ENCODE data around the gene GPR183. TPM values are rescaled to one million over a fixed set of nuclear protein-coding genes. Genes with fewer than 3 reads are reported as not detected.

The GPR183 gene
- total and polyA plus RNA-seq, 2 donors: 22.1 to 22.8 TPM

DNA sequence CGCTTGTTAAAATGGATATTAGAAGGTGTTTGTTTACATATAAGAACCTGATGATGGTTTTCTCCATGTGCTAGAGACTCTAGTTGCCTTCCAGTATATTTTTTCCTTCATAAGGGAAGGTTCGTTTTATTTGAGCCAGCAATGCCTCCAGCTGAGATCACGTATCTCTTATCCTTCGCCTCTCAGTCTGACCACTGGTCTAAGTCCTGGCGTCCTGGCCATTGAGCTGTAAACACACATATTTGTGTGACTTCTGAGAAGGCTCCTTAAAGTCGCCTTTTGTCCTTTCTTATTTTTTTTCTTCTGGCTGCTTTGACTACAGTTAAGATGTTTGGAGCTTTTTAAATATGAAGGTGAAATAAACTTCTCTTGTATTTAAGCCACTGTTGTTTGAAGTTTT is 23.7 kb upstream of the GPR183 start:
- H3K4me3 ChIP-seq (ENCODE audit: low read depth, low read length): no peak overlapping the region
- no peak for DNase-seq (ENCODE audit: extremely low spot score)
- no peaks in the 10 kb centered on the region for H3K36me3 ChIP-seq (ENCODE audit: insufficient read depth)
- peaks cover 1% of the 10 kb centered on the region for H3K4me1 ChIP-seq (ENCODE audit: insufficient read depth)
- H3K27ac ChIP-seq (ENCODE audit: low read depth): no peak overlapping the region
- 60% methylated on average over 6 of the region's 6 CpGs for WGBS

GRCh38 chr13:99329477-99329876 is 22.3 kb upstream of the GPR183 start:
- Histone ChIP-seq H3K36me3 (ENCODE audit: insufficient read depth) (no peaks in the 10 kb centered on the region), H3K27ac (ENCODE audit: low read depth) (no peak overlapping the region), H3K4me1 (ENCODE audit: insufficient read depth) (peaks cover 1% of the 10 kb centered on the region), H3K4me3 (ENCODE audit: low read depth, low read length) (no peak overlapping the region)
- no peak for DNase-seq (ENCODE audit: extremely low spot score)
- WGBS: 48% methylated on average over 1 of the region's 1 CpG

- peaks cover 1% of the 10 kb centered on the region for H3K4me1 ChIP-seq (ENCODE audit: insufficient read depth)
- H3K27ac ChIP-seq (ENCODE audit: low read depth): no peak overlapping the region
- H3K36me3 ChIP-seq (ENCODE audit: insufficient read depth): no peaks in the 10 kb centered on the region
- DNase-seq (ENCODE audit: extremely low spot score): no peak
- H3K4me3 ChIP-seq (ENCODE audit: low read depth, low read length): no peak overlapping the region
- WGBS: 97% methylated on average over 2 of the region's 2 CpGs
Measured at GRCh38 chr13:99327761-99328160, 20.6 kb upstream of the GPR183 start.

DNA sequence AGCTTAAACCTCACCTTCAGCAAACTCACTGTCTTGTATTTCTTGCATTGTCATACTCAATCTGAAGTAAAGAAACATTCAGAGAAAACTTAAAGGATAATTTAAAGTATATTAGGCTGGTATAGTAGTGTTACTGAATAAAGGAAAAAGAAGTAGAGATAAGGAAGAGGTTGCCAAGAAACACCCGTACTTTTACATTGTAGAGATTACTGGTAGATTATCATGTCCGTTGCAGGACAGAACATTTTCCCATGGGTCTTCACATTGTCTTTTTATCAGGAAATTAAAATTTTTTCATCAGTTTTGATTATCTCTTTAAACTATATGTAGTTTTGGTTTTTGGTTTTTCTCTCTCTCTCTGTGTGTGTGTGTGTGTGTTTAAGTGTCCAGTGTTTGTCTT is 19.9 kb upstream of the GPR183 start:
- 66% methylated on average over 2 of the region's 2 CpGs for WGBS
- Histone ChIP-seq H3K36me3 (ENCODE audit: insufficient read depth) (no peaks in the 10 kb centered on the region), H3K27ac (ENCODE audit: low read depth) (no peak overlapping the region), H3K4me1 (ENCODE audit: insufficient read depth) (peaks cover 1% of the 10 kb centered on the region), H3K4me3 (ENCODE audit: low read depth, low read length) (no peak overlapping the region)
- DNase-seq (ENCODE audit: extremely low spot score): no peak

- H3K27ac ChIP-seq (ENCODE audit: low read depth): no peak overlapping the region
- no peak for DNase-seq (ENCODE audit: extremely low spot score)
- no peaks in the 10 kb centered on the region for H3K36me3 ChIP-seq (ENCODE audit: insufficient read depth)
- no peak overlapping the region for H3K4me3 ChIP-seq (ENCODE audit: low read depth, low read length)
- peaks cover 1% of the 10 kb centered on the region for H3K4me1 ChIP-seq (ENCODE audit: insufficient read depth)
Measured at GRCh38 chr13:99326012-99326411, 18.8 kb upstream of the GPR183 start.

- Histone ChIP-seq H3K4me1 (ENCODE audit: insufficient read depth) (peaks cover 1% of the 10 kb centered on the region), H3K4me3 (ENCODE audit: low read depth, low read length) (no peak overlapping the region), H3K27ac (ENCODE audit: low read depth) (no peak overlapping the region), H3K36me3 (ENCODE audit: insufficient read depth) (no peaks in the 10 kb centered on the region)
- no peak for DNase-seq (ENCODE audit: extremely low spot score)
- WGBS: 92% methylated on average over 3 of the region's 3 CpGs
Measured at GRCh38 chr13:99323488-99323887, 16.3 kb upstream of the GPR183 start.

DNA sequence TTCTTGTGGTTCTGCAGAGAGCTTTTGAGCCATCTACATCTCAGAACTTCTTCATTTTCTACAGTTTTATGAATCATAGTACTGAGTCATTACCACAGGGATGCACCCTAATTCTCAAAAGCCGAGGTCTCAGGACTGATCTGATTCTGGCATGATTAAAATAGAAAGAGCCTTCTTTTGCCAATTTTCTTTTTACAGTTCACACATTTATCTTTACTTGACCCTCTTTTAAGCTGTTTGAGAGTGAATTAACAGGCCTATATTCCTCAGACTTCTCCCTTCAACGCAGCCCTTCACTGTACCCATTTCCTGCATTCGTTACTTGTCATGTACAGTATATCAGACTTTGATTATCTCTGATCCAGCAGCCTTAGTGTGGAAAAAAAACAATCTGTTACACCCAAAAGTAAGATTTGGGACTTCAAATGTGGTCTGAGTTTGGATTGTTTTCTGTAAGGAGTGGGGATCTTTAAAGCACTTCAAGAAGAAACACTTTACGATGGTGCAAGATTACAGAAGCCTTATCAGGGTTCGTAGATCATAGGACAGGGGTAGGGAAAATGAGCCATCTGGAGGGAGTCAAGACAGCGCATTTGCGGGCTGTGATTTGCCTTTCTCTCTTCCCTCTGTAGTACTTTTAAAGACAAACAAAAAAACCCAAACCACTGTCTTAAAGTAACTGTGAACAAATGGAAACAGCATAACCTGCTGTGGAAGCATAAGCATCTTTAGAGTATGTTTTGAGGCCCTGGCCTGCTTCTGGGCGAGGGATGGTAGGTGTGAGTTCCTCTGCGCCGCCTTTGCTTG is 15.3 kb upstream of the GPR183 start:
- no peak overlapping the region for H3K4me3 ChIP-seq (ENCODE audit: low read depth, low read length)
- no peaks in the 10 kb centered on the region for H3K36me3 ChIP-seq (ENCODE audit: insufficient read depth)
- peaks cover 1% of the 10 kb centered on the region for H3K4me1 ChIP-seq (ENCODE audit: insufficient read depth)
- 51% methylated on average over 10 of the region's 10 CpGs for WGBS
- no peak overlapping the region for H3K27ac ChIP-seq (ENCODE audit: low read depth)
- DNase-seq (ENCODE audit: extremely low spot score): no peak

DNA sequence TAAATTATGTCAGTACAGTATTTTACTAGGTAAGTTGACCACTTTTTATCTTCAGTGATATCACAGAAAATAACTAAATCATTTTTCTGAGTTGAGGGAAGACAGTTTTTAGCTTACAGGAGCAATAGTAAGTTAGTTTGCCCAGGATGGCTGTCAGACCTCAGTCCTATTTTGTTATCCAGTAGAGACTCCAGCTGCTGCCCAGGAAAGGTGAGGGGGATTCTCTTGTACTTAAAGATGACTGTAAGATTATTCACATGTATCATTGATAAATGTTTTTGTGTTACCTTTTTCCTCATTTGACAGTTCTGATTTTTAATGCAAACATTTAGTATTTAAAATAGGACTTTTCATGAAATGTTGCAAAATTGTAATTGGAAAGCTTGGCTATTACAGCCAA is 14.5 kb upstream of the GPR183 start:
- Histone ChIP-seq H3K27ac (ENCODE audit: low read depth) (no peak overlapping the region), H3K4me3 (ENCODE audit: low read depth, low read length) (no peak overlapping the region)
- DNase-seq (ENCODE audit: extremely low spot score): no peak

GRCh38 chr13:99320693-99321481 is 13.7 kb upstream of the GPR183 start:
- Histone ChIP-seq H3K36me3 (ENCODE audit: insufficient read depth) (no peaks in the 10 kb centered on the region), H3K4me3 (ENCODE audit: low read depth, low read length) (no peak overlapping the region), H3K27ac (ENCODE audit: low read depth) (no peak overlapping the region), H3K4me1 (ENCODE audit: insufficient read depth) (no peaks in the 10 kb centered on the region)
- DNase-seq (ENCODE audit: extremely low spot score): peak; percentile 20
- WGBS: 57% methylated on average over 5 of the region's 5 CpGs

More for the DNA sequence above, 14.5 kb upstream of the GPR183 start:
- Histone ChIP-seq H3K36me3 (ENCODE audit: insufficient read depth) (no peaks in the 10 kb centered on the region), H3K4me1 (ENCODE audit: insufficient read depth) (peaks cover under 1% of the 10 kb centered on the region)

DNA sequence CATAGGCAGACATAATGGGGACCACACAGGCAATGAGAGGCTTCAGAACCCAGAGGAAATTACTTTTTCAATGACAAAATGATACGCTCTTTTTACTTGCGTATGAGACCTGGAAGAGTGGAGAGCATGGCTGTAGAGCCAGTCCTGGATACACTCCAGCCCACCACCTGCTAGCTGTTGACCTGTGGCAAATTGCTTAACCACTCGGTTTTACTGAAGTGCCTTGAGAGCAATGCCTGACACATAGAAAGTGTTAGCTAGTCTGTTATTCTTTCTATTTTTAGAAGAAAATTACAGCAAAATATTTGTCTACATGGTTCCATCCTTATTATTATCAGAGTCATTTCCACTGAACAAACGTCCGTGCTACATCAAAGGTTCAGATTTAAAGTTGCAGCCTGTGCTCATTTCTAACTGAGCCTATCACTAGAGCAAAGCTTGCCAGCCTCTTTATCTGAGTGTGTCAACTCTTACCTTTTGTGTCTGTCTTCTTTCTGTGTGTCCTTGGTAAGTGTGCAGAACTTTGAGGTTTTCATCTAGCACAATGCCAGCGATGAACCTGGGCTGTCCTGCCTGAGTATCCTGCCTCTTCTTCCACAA is 9.6 kb upstream of the GPR183 start:
- 77% methylated on average over 6 of the region's 6 CpGs for WGBS
- DNase-seq (ENCODE audit: extremely low spot score): no peak
- no peaks in the 10 kb centered on the region for H3K36me3 ChIP-seq (ENCODE audit: insufficient read depth)
- H3K27ac ChIP-seq (ENCODE audit: low read depth): no peak overlapping the region
- no peaks in the 10 kb centered on the region for H3K4me1 ChIP-seq (ENCODE audit: insufficient read depth)
- H3K4me3 ChIP-seq (ENCODE audit: low read depth, low read length): no peak overlapping the region

- Histone ChIP-seq H3K4me1 (ENCODE audit: insufficient read depth) (no peaks in the 10 kb centered on the region), H3K36me3 (ENCODE audit: insufficient read depth) (no peaks in the 10 kb centered on the region), H3K27ac (ENCODE audit: low read depth) (no peak overlapping the region), H3K4me3 (ENCODE audit: low read depth, low read length) (no peak overlapping the region)
- WGBS: 97% methylated on average over 2 of the region's 2 CpGs
- no peak for DNase-seq (ENCODE audit: extremely low spot score)
Measured at GRCh38 chr13:99316224-99316623, 9.0 kb upstream of the GPR183 start.

DNA sequence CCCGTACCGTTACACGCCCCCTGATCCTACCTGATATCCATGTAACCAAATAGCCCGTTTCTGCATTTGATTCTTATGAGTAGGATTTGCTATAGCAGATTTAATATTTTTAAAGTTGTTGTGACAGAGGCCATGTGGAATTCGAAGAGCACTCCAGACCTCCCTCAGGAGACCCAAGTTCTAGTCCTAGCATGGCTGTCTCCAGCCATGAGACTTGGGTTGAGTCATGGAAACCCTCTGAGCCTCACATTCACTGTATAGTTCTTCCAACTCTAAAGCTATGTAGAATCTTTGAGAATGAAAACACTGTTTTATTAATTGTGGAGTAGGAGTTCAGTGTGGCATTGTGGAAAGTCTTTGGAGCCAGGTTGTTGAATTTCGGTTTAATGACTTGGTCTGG is 8.0 kb upstream of the GPR183 start:
- Histone ChIP-seq H3K4me1 (ENCODE audit: insufficient read depth) (no peaks in the 10 kb centered on the region), H3K4me3 (ENCODE audit: low read depth, low read length) (no peak overlapping the region), H3K36me3 (ENCODE audit: insufficient read depth) (no peaks in the 10 kb centered on the region), H3K27ac (ENCODE audit: low read depth) (no peak overlapping the region)
- DNase-seq (ENCODE audit: extremely low spot score): no peak
- 86% methylated on average over 6 of the region's 6 CpGs for WGBS

GRCh38 chr13:99314640-99315176 is 7.5 kb upstream of the GPR183 start:
- Histone ChIP-seq H3K4me3 (ENCODE audit: low read depth, low read length) (no peak overlapping the region), H3K4me1 (ENCODE audit: insufficient read depth) (no peaks in the 10 kb centered on the region), H3K36me3 (ENCODE audit: insufficient read depth) (no peaks in the 10 kb centered on the region), H3K27ac (ENCODE audit: low read depth) (no peak overlapping the region)
- WGBS: 67% methylated on average over 10 of the region's 10 CpGs
- no peak for DNase-seq (ENCODE audit: extremely low spot score)

GRCh38 chr13:99313941-99314340 is 6.7 kb upstream of the GPR183 start:
- H3K27ac ChIP-seq (ENCODE audit: low read depth): no peak overlapping the region
- no peak for DNase-seq (ENCODE audit: extremely low spot score)
- no peak overlapping the region for H3K4me3 ChIP-seq (ENCODE audit: low read depth, low read length)
- H3K36me3 ChIP-seq (ENCODE audit: insufficient read depth): no peaks in the 10 kb centered on the region
- H3K4me1 ChIP-seq (ENCODE audit: insufficient read depth): no peaks in the 10 kb centered on the region
- 90% methylated on average over 1 of the region's 1 CpG for WGBS

All from urinary bladder (tissue), 4 donors.